ENCODE results near the gene PROX2. TPM values are rescaled to one million over a fixed set of nuclear protein-coding genes. Genes with fewer than 3 reads are reported as not detected.

Gene PROX2
- total and polyA plus RNA-seq, 3 donors from 2014 or later = 0.06 to 0.08 (median 0.08) TPM

GRCh38 chr14:74909911-74910310, 34.0 kb upstream of the PROX2 start:
- intact Hi-C loops (cut with DNase I; ENCODE audit: low total_unique reads) = loop anchor here (10.0 kb wide), 1 partner anchor 175 kb away; no protein-coding TSS in a partner anchor

GRCh38 chr14:74909501-74909900, 33.6 kb upstream of the PROX2 start:
- TF ChIP-seq CTCF (IDR thresholded peaks at IDR 0.05) = no peak
- no peaks in the 10 kb centered on the region for H3K9me3 ChIP-seq
- 90 to 93% methylated on average over 4 to 14 of the region's 14 CpGs for WGBS, 2 donors
- intact Hi-C loops (cut with DNase I; ENCODE audit: low total_unique reads) = no loop called here
- no peak overlapping the region for H3K27ac ChIP-seq
- H3K27me3 ChIP-seq = no peaks in the 10 kb centered on the region
- H3K4me1 ChIP-seq = peaks cover 7% of the 10 kb centered on the region
- DNase-seq = no peak
- no peaks in the 10 kb centered on the region for H3K36me3 ChIP-seq (ENCODE audit: low read depth, missing control alignments)
- no peak overlapping the region for H3K4me3 ChIP-seq

More at GRCh38 chr14:74909911-74910310, 34.0 kb upstream of the PROX2 start:
- 88 to 90% methylated on average over 10 of the region's 10 CpGs for WGBS, 2 donors
- Histone ChIP-seq H3K27ac (no peak overlapping the region), H3K4me1 (peaks cover 7% of the 10 kb centered on the region), H3K4me3 (no peak overlapping the region), H3K27me3 (no peaks in the 10 kb centered on the region), H3K9me3 (no peaks in the 10 kb centered on the region), H3K36me3 (ENCODE audit: low read depth, missing control alignments) (no peaks in the 10 kb centered on the region)
- TF ChIP-seq CTCF (IDR thresholded peaks at IDR 0.05) = no peak
- TF ChIP-seq POLR2A (IDR thresholded peaks at IDR 0.05) = no peak
- no peak for DNase-seq

GRCh38 chr14:74908861-74909341, 33.0 kb upstream of the PROX2 start:
- no peaks in the 10 kb centered on the region for H3K9me3 ChIP-seq
- H3K27ac ChIP-seq = no peak overlapping the region
- TF ChIP-seq POLR2A (IDR thresholded peaks at IDR 0.05) (no peak), CTCF (IDR thresholded peaks at IDR 0.05) (no peak)
- intact Hi-C loops (cut with DNase I; ENCODE audit: low total_unique reads) = no loop called here
- 67 to 68% methylated on average over 8 to 9 of the region's 9 CpGs for WGBS, 2 donors
- no peak for DNase-seq
- H3K36me3 ChIP-seq (ENCODE audit: low read depth, missing control alignments) = no peaks in the 10 kb centered on the region
- H3K27me3 ChIP-seq = no peaks in the 10 kb centered on the region
- H3K4me3 ChIP-seq = no peak overlapping the region
- H3K4me1 ChIP-seq = peaks cover 7% of the 10 kb centered on the region

- Histone ChIP-seq H3K4me3 (no peak overlapping the region), H3K27ac (no peak overlapping the region), H3K4me1 (peaks cover 7% of the 10 kb centered on the region), H3K9me3 (no peaks in the 10 kb centered on the region), H3K36me3 (ENCODE audit: low read depth, missing control alignments) (no peaks in the 10 kb centered on the region), H3K27me3 (no peaks in the 10 kb centered on the region)
- 48 to 49% methylated on average over 6 of the region's 6 CpGs for WGBS, 2 donors
- TF ChIP-seq POLR2A (IDR thresholded peaks at IDR 0.05) = no peak
- DNase-seq = no peak
- intact Hi-C loops (cut with DNase I; ENCODE audit: low total_unique reads) = no loop called here
Observed at GRCh38 chr14:74907744-74908143, 31.8 kb upstream of the PROX2 start.

GRCh38 chr14:74906925-74907521, 31.1 kb upstream of the PROX2 start:
- no peaks in the 10 kb centered on the region for H3K27me3 ChIP-seq
- no peak for DNase-seq
- no peaks in the 10 kb centered on the region for H3K36me3 ChIP-seq (ENCODE audit: low read depth, missing control alignments)
- peaks cover 7% of the 10 kb centered on the region for H3K4me1 ChIP-seq
- WGBS, 2 donors = 89 to 90% methylated on average over 4 to 12 of the region's 12 CpGs
- no peak overlapping the region for H3K4me3 ChIP-seq
- intact Hi-C loops (cut with DNase I; ENCODE audit: low total_unique reads) = no loop called here
- H3K9me3 ChIP-seq = no peaks in the 10 kb centered on the region
- no peak for TF ChIP-seq POLR2A (IDR thresholded peaks at IDR 0.05)
- TF ChIP-seq CTCF (IDR thresholded peaks at IDR 0.05) = peak in 1 of 3 experiments; percentile 10
- no peak overlapping the region for H3K27ac ChIP-seq

Data from testis (tissue), 3 donors.